Measurements from ENCODE around the gene CD7. TPM values are rescaled to one million over a fixed set of nuclear protein-coding genes. Genes with fewer than 3 reads are reported as not detected.

Gene CD7
- total and polyA plus RNA-seq, 2 donors (not counting 1 experiment from before 2014, with no cell fraction given) = 0.67 to 1.3 TPM

DNA sequence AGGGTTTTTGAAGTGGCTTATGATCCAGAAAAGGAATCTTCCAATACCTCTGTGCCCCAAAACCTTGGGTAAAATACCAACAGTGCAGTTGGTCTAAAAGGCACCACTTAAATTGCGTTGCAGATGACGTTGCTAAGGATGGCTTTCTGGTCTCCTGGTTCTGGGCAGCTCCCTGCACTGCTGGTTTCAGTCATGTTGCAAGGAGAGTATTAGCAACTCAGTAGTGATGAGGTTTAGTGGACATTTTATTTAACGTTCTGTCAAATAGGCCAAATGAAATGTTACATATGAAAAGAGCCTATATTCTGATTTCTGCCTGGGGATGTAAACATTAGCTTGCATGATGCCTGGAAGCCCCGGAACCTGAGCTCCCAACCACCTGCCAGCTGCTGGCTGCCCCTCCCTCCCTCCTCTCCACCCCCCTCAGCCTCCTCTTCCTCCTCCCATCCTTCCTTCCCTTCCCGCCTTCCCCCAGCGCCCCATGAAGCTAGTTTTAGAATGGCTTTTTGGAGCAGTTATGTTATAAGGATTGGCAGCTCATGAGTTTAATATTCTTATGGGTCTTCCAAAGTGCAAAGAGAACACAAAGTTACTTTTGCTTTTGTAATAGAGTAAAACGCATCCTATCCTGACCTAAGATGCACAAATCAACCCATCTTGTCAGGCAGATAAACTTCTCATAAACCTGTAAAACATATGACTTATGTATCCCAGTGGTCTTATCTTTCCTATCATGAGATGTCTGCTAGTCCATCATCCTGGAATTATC lies 20.7 kb downstream of the CD7 start:
- H3K27ac ChIP-seq (ENCODE audit: low read length in 2 of 2) = peak overlapping the region; percentile 99 to 100
- TF ChIP-seq EZH2 (IDR thresholded peaks at IDR 0.05; ENCODE audit: borderline replicate concordance, insufficient read depth, low read depth, low read length, poor library complexity, severe bottlenecking) = no peak
- TF ChIP-seq, protein P1, sequence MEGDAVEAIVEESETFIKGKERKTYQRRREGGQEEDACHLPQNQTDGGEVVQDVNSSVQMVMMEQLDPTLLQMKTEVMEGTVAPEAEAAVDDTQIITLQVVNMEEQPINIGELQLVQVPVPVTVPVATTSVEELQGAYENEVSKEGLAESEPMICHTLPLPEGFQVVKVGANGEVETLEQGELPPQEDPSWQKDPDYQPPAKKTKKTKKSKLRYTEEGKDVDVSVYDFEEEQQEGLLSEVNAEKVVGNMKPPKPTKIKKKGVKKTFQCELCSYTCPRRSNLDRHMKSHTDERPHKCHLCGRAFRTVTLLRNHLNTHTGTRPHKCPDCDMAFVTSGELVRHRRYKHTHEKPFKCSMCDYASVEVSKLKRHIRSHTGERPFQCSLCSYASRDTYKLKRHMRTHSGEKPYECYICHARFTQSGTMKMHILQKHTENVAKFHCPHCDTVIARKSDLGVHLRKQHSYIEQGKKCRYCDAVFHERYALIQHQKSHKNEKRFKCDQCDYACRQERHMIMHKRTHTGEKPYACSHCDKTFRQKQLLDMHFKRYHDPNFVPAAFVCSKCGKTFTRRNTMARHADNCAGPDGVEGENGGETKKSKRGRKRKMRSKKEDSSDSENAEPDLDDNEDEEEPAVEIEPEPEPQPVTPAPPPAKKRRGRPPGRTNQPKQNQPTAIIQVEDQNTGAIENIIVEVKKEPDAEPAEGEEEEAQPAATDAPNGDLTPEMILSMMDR (IDR thresholded peaks at IDR 0.05) = no peak
- H3K9ac ChIP-seq (ENCODE audit: low read length) = peak overlapping the region; percentile 99
- no peak for DNase-seq
- H3K4me1 ChIP-seq (ENCODE audit: control insufficient read depth in 2 of 2, insufficient read depth in 2 of 2, low read length in 2 of 2) = peaks cover 37 to 62% of the 10 kb centered on the region in 2 donors
- intact Hi-C loops (cut with micrococcal nuclease) = loop anchor here (1.0 to 10.0 kb wide), 4 partner anchors 23 to 432 kb away; partner anchors contain the start of genes CSNK1D, HEXD, OGFOD3 and P4HB
- peak overlapping the region; percentile 71 to 99 (median 87) for H3K4me3 ChIP-seq (ENCODE audit: control extremely low read depth in 1 of 5, extremely low read depth in 1 of 5, insufficient read depth in 1 of 5, low read depth in 2 of 5, low read length in 4 of 5)
- no peak for ATAC-seq (ENCODE audit: low read depth)
- Mint-ChIP-seq H3K4me3 (peak overlapping the region; percentile 99), H3K27ac (peak overlapping the region; percentile 100), H3K9me3 (ENCODE audit: insufficient read depth) (no peaks in the 10 kb centered on the region), H3K4me1 (peaks cover 75% of the 10 kb centered on the region), H3K27me3 (no peaks in the 10 kb centered on the region)
- H3K4me2 ChIP-seq (replicated peaks; ENCODE audit: low read depth, low read length, poor library complexity, severe bottlenecking) = peak overlapping the region; percentile 99
- no peaks in the 10 kb centered on the region for H3K36me3 ChIP-seq (replicated peaks in 1 of 2; ENCODE audit: control extremely low read depth in 1 of 2, control insufficient read depth in 1 of 2, extremely low read depth in 1 of 2, insufficient read depth in 2 of 2, low read length in 1 of 2)
- no peaks in the 10 kb centered on the region for H3K9me3 ChIP-seq (ENCODE audit: control extremely low read depth in 1 of 3, control insufficient read depth in 2 of 3, insufficient read depth in 1 of 3, low read length in 2 of 3)
- CTCF ChIA-PET = interaction anchor here (1.0 to 5.5 kb wide), 4 partner anchors 11 to 59 kb away, joined by 4 to 24 read pairs (median 8); no protein-coding TSS in a partner anchor
- no peaks in the 10 kb centered on the region for H4K20me1 ChIP-seq (ENCODE audit: control insufficient read depth, insufficient read depth, low read length, poor library complexity, severe bottlenecking)
- H2AFZ ChIP-seq (ENCODE audit: insufficient read depth, low read depth, low read length, poor library complexity, severe bottlenecking) = peak overlapping the region; percentile 15
- no peaks in the 10 kb centered on the region for H3K79me2 ChIP-seq (ENCODE audit: control insufficient read depth, insufficient read depth, low read length)
- POLR2A ChIA-PET = interaction anchor here (0.5 to 2.9 kb wide), 5 partner anchors 23 to 230 kb away, joined by 3 to 20 read pairs (median 15); partner anchors contain the start of genes CSNK1D and SLC16A3
- WGBS (ENCODE audit: insufficient coverage) = 26% methylated on average over 5 of the region's 7 CpGs
- H3K27me3 ChIP-seq (replicated peaks in 1 of 4; ENCODE audit: control extremely low read depth in 1 of 4, control insufficient read depth in 3 of 4, insufficient read depth in 4 of 4, low read length in 3 of 4) = no peaks in the 10 kb centered on the region

DNA sequence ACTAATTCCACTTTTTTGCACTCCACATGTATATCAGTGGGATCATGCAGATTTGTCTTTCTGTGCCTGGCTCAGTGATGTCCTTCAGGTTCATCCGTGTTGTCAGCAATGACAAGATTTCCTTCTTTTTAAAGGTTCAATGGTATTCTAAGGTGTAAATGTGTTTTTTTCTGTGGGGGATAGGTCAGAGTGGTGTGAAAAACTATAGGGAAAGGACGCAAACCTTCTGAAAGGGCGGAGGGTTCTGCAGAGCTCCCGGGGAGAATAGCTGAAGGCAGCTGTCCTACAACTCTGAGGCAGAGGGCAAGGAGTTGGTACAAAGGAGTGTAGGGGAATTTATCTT lies 22.0 kb downstream of the CD7 start:
- TF ChIP-seq, protein P1 (IDR thresholded peaks at IDR 0.05) = no peak
- TF ChIP-seq EZH2 (IDR thresholded peaks at IDR 0.05; ENCODE audit: borderline replicate concordance, insufficient read depth, low read depth, low read length, poor library complexity, severe bottlenecking) = no peak
- no peaks in the 10 kb centered on the region for H4K20me1 ChIP-seq (ENCODE audit: control insufficient read depth, insufficient read depth, low read length, poor library complexity, severe bottlenecking)
- no peaks in the 10 kb centered on the region for H3K36me3 ChIP-seq (replicated peaks in 1 of 2; ENCODE audit: control extremely low read depth in 1 of 2, control insufficient read depth in 1 of 2, extremely low read depth in 1 of 2, insufficient read depth in 2 of 2, low read length in 1 of 2)
- peak overlapping the region; percentile 21 for H3K4me3 Mint-ChIP-seq
- no peak overlapping the region for H2AFZ ChIP-seq (ENCODE audit: insufficient read depth, low read depth, low read length, poor library complexity, severe bottlenecking)
- H3K4me1 ChIP-seq (ENCODE audit: control insufficient read depth in 2 of 2, insufficient read depth in 2 of 2, low read length in 2 of 2) = peaks cover 30 to 53% of the 10 kb centered on the region in 2 donors
- no peak overlapping the region for H3K4me3 ChIP-seq (ENCODE audit: control extremely low read depth in 1 of 5, extremely low read depth in 1 of 5, insufficient read depth in 1 of 5, low read depth in 2 of 5, low read length in 4 of 5)
- ChIA-PET POLR2A (interaction anchor here (0.5 kb wide), 1 partner anchor 73 kb away, joined by 3 read pairs; no protein-coding TSS in a partner anchor), CTCF (no interaction called here)
- peaks cover 67% of the 10 kb centered on the region for H3K4me1 Mint-ChIP-seq
- H3K27me3 ChIP-seq (replicated peaks in 1 of 4; ENCODE audit: control extremely low read depth in 1 of 4, control insufficient read depth in 3 of 4, insufficient read depth in 4 of 4, low read length in 3 of 4) = no peaks in the 10 kb centered on the region
- 92% methylated on average over 4 of the region's 4 CpGs for WGBS (ENCODE audit: insufficient coverage)
- H3K9ac ChIP-seq (ENCODE audit: low read length) = no peak overlapping the region
- H3K79me2 ChIP-seq (ENCODE audit: control insufficient read depth, insufficient read depth, low read length) = no peaks in the 10 kb centered on the region
- intact Hi-C loops (cut with micrococcal nuclease) = loop anchor here (10.0 kb wide), 2 partner anchors 119 to 431 kb away; partner anchors contain the start of genes HEXD, OGFOD3 and P4HB
- H3K9me3 ChIP-seq (ENCODE audit: control extremely low read depth in 1 of 3, control insufficient read depth in 2 of 3, insufficient read depth in 1 of 3, low read length in 2 of 3) = no peaks in the 10 kb centered on the region
- no peaks in the 10 kb centered on the region for H3K9me3 Mint-ChIP-seq (ENCODE audit: insufficient read depth)
- H3K27ac Mint-ChIP-seq = peak overlapping the region; percentile 62
- no peak overlapping the region for H3K4me2 ChIP-seq (replicated peaks; ENCODE audit: low read depth, low read length, poor library complexity, severe bottlenecking)
- no peaks in the 10 kb centered on the region for H3K27me3 Mint-ChIP-seq
- DNase-seq (no peak), ATAC-seq (ENCODE audit: low read depth) (no peak)
- H3K27ac ChIP-seq (ENCODE audit: low read length in 2 of 2) = no peak overlapping the region
